BLaER1 (cell line): Measurements from ENCODE around the gene IFI6.
"Not testable (repeated sequence)": the region's sequence is repeated elsewhere in the genome, so short reads cannot be mapped to it uniquely, and the experiment has no call there.

Experiments used
- H3K27ac ChIP-seq: shearing (Covaris generic); formaldehyde crosslinking; 2 replicates; pipeline ENCODE4 v1.8.1; 2022
- H3K27me3 ChIP-seq: shearing (Covaris generic); formaldehyde crosslinking; 2 replicates; pipeline ENCODE4 v1.8.1; 2022
- H3K36me3 ChIP-seq: shearing (Covaris generic); formaldehyde crosslinking; 2 replicates; pipeline ENCODE4 v1.8.1; 2022
- H3K4me1 ChIP-seq: shearing (Covaris generic); formaldehyde crosslinking; 2 replicates; pipeline ENCODE4 v1.8.1; 2022
- H3K4me2 ChIP-seq: shearing (Covaris generic); formaldehyde crosslinking; 2 replicates; pipeline ENCODE4 v1.8.1; 2022
- H3K4me3 ChIP-seq: shearing (Covaris generic); formaldehyde crosslinking; 2 replicates; pipeline ENCODE4 v1.8.1; 2022
- H3K9ac ChIP-seq: shearing (Covaris generic); formaldehyde crosslinking; 2 replicates; pipeline ENCODE4 v1.8.1; 2022
- H3K9me3 ChIP-seq: shearing (Covaris generic); formaldehyde crosslinking; 2 replicates; pipeline ENCODE4 v1.8.1; 2022
- H4K20me1 ChIP-seq: shearing (Covaris generic); formaldehyde crosslinking; 2 replicates; pipeline ENCODE4 v1.8.1; 2022
- Cebpa-rat ChIP-seq: shearing (Covaris generic); IDR thresholded peaks from 2 replicates; pipeline ENCODE4 v1.8.1; 2022

The IFI6 gene

DNA sequence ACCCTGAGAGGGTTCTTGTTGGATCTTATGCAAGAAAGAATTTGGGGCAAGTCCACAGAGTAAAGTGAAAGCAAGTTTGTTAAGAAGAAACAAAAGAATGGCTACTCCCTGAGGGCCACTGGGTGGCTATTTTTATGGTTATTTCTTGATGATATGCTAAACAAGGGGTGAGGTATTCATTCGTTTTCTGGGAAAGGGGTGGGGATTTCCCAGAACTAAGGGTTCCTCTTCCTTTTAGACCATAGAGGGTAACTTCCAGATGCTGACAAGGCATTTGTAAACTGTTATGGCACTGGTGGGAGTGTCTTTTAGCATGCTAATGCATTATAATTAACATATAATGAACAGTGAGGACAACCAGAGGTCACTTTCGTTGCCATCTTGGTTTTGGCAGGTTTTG is 18.2 kb upstream of the IFI6 start:
- Histone ChIP-seq H3K4me3 (no peak overlapping the region), H3K27me3 (no peaks in the 10 kb centered on the region), H3K9ac (no peak overlapping the region), H3K4me1 (peaks cover 24% of the 10 kb centered on the region), H3K36me3 (no peaks in the 10 kb centered on the region), H3K4me2 (peak overlapping the region; percentile 62), H3K9me3 (peaks cover 4% of the 10 kb centered on the region; the same call in 1 of the 2 replicates), H4K20me1 (no peaks in the 10 kb centered on the region), H3K27ac (peak overlapping the region; percentile 50)
- no peak for TF ChIP-seq Cebpa-rat

DNA sequence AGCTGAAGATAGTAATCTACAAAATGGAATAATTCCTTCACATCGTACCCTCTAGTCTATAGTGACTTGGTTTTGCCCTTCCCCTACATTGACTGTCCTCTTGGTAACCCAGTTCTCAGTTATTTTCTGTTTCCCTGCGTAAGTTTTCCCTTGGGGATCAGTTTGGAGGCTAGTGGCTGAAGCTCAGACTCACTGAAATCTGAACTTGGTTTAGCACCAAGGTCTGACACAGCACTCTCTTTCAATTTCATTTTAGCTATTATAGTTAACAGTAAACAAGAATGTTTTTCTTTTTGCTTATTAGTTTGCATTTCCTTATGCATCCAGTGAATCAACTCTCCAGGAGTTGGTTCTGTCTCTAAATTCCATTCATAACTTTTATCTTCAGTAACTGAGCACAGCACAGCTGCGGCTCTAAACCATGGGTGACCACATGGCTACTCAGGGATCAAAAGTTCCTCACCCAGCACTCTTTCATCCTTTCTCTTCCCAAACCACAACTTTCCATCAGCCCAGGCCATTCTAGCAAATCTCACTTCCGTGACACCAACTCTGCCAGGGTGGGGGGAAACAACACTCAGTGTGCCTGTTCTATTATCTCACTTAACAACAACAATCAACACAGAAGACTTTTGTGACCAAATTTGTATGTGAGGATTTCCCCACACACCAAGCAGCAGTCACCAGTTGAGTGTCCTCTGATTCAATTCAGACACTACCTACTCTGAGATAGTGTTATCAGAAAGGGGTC is 17.6 kb upstream of the IFI6 start:
- no peak overlapping the region for H3K9ac ChIP-seq
- H3K27ac ChIP-seq = peak overlapping the region; percentile 50
- H4K20me1 ChIP-seq = no peaks in the 10 kb centered on the region
- H3K36me3 ChIP-seq = no peaks in the 10 kb centered on the region
- H3K27me3 ChIP-seq = no peaks in the 10 kb centered on the region
- peaks cover 28% of the 10 kb centered on the region for H3K4me1 ChIP-seq
- peaks cover 4% of the 10 kb centered on the region; the same call in 1 of the 2 replicates for H3K9me3 ChIP-seq
- TF ChIP-seq Cebpa-rat = no peak
- peak overlapping the region; percentile 62 for H3K4me2 ChIP-seq
- no peak overlapping the region for H3K4me3 ChIP-seq

DNA sequence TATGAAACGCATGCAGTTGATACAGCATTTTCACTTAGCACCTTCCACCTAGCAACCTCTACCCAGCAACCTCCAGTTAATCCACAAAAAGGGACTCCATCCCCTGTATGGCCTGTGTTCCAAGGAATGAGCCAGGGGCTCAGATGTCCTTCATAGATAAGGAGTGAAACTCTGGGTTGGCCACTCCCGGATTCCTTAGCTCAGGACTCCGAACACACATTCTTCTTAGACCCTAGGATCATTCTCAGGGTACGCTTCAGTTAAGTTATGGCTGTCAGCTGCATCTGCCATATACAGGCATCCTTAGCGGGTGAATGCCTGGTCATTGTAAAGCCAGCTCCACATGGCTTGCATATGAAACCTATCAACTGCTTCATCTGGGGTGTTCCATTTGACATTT is 15.9 kb upstream of the IFI6 start:
- no peak overlapping the region for H3K9ac ChIP-seq
- H3K36me3 ChIP-seq = no peaks in the 10 kb centered on the region
- H3K9me3 ChIP-seq = peaks cover 9% of the 10 kb centered on the region; the same call in 1 of the 2 replicates
- no peak overlapping the region for H3K4me3 ChIP-seq
- no peak overlapping the region for H3K27ac ChIP-seq
- no peak overlapping the region for H3K4me2 ChIP-seq
- TF ChIP-seq Cebpa-rat = no peak
- peaks cover 28% of the 10 kb centered on the region for H3K4me1 ChIP-seq
- no peaks in the 10 kb centered on the region for H4K20me1 ChIP-seq
- no peaks in the 10 kb centered on the region for H3K27me3 ChIP-seq

DNA sequence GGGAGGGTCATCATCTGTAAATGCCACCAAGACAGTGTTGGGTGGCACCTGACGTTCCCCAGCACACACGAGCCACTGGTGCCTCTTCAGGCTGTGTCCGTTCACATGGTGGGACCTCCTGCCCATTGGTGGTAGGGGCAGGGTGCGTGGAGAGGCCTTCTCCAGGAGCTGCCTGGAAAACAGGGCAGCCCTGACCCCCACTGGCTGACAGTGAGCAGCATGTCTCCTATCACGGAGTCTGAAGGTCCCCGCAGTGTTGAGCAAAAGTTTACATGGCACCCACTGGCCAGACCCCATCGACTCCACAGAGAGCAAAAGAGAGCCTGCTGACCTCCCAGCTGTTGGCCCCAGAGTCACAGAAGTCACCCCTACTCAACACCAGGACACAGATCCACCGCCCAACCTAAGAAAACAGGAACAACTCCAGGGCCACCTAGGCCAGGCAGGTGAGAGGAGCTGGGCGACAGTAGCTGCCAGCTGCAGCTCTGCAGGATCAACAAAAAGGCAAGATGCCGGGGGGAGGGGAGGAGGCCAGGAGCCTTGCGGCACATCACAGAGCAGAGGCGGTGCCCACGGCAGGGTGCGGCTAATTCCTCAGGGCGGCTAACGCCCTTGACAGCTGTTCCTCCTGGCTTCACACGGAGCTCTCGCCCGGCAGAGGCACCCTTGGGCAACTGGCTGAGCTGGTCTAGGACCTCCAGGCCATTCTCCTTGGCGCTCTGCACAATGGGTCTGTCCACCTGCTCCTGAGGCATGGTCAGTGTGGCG is 14.4 kb upstream of the IFI6 start:
- H3K27me3 ChIP-seq = no peaks in the 10 kb centered on the region
- H4K20me1 ChIP-seq = no peaks in the 10 kb centered on the region
- H3K4me1 ChIP-seq = peaks cover 28% of the 10 kb centered on the region
- no peak overlapping the region for H3K27ac ChIP-seq
- H3K9ac ChIP-seq = no peak overlapping the region
- H3K36me3 ChIP-seq = no peaks in the 10 kb centered on the region
- no peak overlapping the region for H3K4me2 ChIP-seq
- no peak overlapping the region for H3K4me3 ChIP-seq
- TF ChIP-seq Cebpa-rat = no peak
- peaks cover 15% of the 10 kb centered on the region for H3K9me3 ChIP-seq

DNA sequence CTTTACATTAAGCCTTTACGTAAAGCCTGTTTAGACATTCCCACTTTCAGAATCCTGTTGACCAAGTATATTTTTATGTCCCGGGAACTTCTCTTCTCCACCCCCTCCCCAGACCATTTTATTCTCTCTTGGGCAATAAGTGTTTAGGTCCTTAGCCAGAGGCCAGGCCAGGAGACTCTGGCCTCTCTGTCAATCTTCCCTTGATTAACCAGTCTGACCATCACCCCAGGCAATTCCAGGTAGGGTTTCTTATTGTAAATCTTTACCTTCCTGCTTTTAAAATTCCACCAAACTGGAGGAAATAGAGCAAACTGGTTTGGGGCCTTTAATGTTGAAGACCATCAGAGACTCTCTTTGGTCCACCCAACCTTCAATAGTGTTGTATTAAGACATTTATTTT is 12.2 kb upstream of the IFI6 start:
- Histone ChIP-seq H3K4me3 (no peak overlapping the region), H3K27me3 (no peaks in the 10 kb centered on the region), H3K4me2 (no peak overlapping the region), H3K4me1 (peaks cover 14% of the 10 kb centered on the region), H3K9me3 (peaks cover 37% of the 10 kb centered on the region), H3K27ac (no peak overlapping the region), H3K9ac (no peak overlapping the region), H3K36me3 (no peaks in the 10 kb centered on the region), H4K20me1 (no peaks in the 10 kb centered on the region)
- TF ChIP-seq Cebpa-rat = no peak

DNA sequence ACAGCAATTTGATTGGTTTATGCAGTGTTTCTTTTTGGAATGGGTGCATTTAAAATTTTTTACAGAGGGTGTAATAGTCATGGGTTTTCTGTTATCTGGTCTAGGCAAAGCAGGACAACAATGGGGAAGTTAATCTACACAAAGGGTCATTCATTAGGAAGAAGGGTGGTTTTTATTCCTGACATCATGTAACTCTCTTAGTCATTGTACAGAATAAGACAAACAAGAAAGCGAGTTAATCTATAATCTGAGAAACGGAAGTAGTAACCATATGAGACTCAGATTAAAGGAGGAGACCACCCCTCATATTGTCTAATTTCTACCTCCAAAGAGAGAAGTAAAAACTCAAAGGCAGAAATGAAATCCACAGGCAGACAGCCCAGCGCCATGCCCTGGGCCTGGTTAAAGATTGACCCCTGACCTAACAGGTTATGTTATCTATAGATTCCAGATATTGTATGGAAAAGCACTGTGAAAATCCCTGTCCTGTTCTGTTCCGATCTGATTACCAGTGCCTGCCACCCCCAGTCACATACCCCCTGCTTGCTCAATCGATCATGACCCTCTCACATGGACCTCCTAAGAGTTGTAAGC is 10.5 kb upstream of the IFI6 start:
- H3K9me3 ChIP-seq = peaks cover 45% of the 10 kb centered on the region
- no peak overlapping the region for H3K9ac ChIP-seq
- no peaks in the 10 kb centered on the region for H4K20me1 ChIP-seq
- no peak overlapping the region for H3K27ac ChIP-seq
- no peaks in the 10 kb centered on the region for H3K36me3 ChIP-seq
- H3K4me2 ChIP-seq = no peak overlapping the region
- H3K4me1 ChIP-seq = 0 out of 2 replicates have a peak, but pooled peaks cover 5% of the 10 kb centered on the region
- no peaks in the 10 kb centered on the region for H3K27me3 ChIP-seq
- no peak overlapping the region for H3K4me3 ChIP-seq
- TF ChIP-seq Cebpa-rat = no peak

DNA sequence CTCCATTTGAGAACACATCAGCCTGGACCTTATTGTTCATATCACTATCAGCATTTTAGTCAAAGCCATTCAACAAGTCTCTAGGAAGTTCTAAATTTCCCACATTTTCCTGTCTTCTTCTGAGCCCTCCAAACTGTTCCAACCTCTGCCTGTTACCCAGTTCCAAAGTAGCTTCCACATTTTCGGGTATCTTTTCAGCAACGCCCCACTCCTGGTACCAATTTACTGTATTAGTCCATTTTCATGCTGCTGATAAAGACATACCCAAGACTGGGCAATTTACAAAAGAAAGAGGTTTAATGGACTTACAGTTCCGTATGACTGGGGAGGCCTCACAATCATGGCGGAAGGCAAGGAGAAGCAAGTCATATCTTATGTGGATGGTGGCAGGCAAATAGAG is 9.6 kb upstream of the IFI6 start:
- not testable (repeated sequence) for H3K9ac ChIP-seq, H3K4me3 ChIP-seq, H3K4me2 ChIP-seq, H3K4me1 ChIP-seq, H3K27ac ChIP-seq, H4K20me1 ChIP-seq, H3K27me3 ChIP-seq, H3K36me3 ChIP-seq
- peaks cover 45% of the 10 kb centered on the region for H3K9me3 ChIP-seq

DNA sequence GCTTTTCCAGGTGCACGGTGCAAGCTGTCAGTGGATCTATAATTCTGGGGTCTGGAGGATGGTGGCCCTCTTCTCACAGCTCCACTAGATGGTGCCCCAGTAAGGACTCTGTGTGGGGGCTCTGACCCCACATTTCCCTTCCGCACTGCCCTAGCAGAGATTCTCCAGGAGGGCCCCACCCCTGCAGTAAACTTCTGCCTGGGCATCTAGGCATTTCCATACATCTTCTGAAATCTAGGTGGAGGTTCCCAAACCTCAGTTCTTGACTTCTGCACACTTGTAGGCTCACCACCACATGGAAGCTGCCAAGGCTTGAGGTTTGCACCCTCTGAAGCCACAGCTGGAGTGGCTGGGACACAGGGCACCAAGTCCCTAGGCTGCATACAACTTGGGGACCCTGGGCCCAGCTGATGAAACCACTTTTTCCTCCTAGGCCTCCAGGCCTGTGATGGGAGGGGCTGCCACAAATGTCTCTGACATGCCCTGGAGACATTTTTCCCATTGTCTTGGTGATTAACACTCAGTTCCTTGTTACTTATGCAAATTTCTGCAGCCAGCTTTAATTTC is 8.3 kb upstream of the IFI6 start:
- not testable (repeated sequence) for H3K9ac ChIP-seq, H3K4me1 ChIP-seq, H4K20me1 ChIP-seq, H3K36me3 ChIP-seq, H3K27ac ChIP-seq, H3K4me2 ChIP-seq, H3K27me3 ChIP-seq
- Histone ChIP-seq H3K9me3 (peaks cover 45% of the 10 kb centered on the region), H3K4me3 (peak overlapping the region; percentile 14; the same call in 1 of the 2 replicates)

DNA sequence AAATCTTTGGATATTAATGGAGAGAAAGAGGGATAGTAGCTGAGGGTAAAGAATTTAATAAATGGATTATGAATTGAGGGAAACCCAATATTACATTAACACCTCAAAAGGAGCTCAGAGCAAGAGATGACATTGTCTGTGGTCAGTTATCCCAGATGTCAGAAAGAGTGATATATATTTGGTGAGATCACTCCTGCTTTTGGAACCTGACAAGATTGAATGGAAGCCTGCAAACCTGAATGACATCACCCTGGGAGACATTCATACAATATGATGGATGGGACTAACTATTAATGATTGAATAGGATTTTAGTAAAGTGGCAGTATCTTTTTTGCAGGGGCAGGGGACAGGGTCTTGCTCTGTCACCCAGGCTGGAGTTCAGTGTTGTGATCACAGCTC is 6.8 kb upstream of the IFI6 start:
- Histone ChIP-seq H3K27me3 (no peaks in the 10 kb centered on the region), H3K9me3 (peaks cover 44% of the 10 kb centered on the region), H3K4me2 (no peak overlapping the region), H3K9ac (no peak overlapping the region), H4K20me1 (no peaks in the 10 kb centered on the region), H3K4me1 (no peaks in the 10 kb centered on the region), H3K36me3 (no peaks in the 10 kb centered on the region), H3K27ac (no peak overlapping the region), H3K4me3 (no peak overlapping the region)
- no peak for TF ChIP-seq Cebpa-rat

DNA sequence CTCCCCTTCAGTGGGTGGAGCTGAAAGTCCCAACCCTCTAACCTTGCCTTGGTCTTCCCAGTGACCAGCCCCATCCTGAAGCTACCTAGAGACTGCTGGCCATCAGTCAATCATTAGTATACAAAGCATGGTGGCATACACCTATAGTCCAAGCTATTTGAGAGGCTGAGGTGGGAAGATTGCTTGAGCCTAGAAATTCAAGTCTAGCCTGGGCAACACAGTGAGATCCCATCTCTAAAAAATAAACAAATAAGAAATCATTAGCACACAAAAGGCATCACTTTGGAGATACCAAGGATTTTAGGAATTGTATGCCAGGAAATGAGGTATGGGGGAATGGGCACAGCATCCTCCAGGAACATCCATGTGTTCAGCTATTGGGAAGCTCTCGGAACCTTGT is 4.4 kb upstream of the IFI6 start:
- H3K9me3 ChIP-seq = peaks cover 30% of the 10 kb centered on the region
- H3K4me3 ChIP-seq = no peak overlapping the region
- H3K27me3 ChIP-seq = no peaks in the 10 kb centered on the region
- H3K36me3 ChIP-seq = no peaks in the 10 kb centered on the region
- no peak overlapping the region for H3K4me2 ChIP-seq
- H3K4me1 ChIP-seq = peaks cover 14% of the 10 kb centered on the region
- H4K20me1 ChIP-seq = no peaks in the 10 kb centered on the region
- H3K9ac ChIP-seq = no peak overlapping the region
- no peak overlapping the region for H3K27ac ChIP-seq
- TF ChIP-seq Cebpa-rat = no peak
